Stimulated activated CD4-positive, alpha-beta T cell treated with anti-CD3 and anti-CD28 coated beads, Interleukin-1b, Interleukin-23, amount 100 ng/mL, for 48 hours (primary cell): ENCODE data around the gene IL21R.

Experiments
- DNase-seq: peaks from one replicate; pipeline ENCODE4 v3.0.0-alpha.2; 2020

Gene IL21R

DNA sequence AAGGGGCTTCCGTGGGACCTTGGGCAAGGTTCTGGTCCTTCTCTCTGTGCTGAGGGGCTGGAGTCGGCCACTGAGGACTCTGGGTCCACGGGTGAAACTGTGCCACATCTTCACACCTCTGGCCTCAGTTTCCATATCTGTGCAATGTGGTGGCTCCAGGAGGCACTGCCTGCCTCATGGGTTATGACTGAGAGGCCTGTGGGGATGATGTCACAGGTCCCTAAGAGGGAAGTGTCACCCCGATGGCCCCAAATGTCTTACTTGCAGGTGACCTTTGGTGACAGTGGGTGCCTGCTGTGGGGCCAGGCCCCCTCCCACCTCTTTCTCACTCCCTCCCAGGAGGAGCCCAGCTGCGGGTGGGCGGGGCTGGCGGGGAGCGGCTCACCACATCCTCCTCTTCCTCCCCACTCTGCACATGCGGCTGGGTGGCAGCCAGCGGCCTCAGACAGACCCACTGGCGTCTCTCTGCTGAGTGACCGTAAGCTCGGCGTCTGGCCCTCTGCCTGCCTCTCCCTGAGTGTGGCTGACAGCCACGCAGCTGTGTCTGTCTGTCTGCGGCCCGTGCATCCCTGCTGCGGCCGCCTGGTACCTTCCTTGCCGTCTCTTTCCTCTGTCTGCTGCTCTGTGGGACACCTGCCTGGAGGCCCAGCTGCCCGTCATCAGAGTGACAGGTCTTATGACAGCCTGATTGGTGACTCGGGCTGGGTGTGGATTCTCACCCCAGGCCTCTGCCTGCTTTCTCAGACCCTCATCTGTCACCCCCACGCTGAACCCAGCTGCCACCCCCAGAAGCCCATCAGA is at the start of gene IL21R:
Gene IL21R (plus strand): TSS at position 407 of the 801 bp plus-strand sequence. CDS start 27,898 bp downstream, outside the sequence.
- peak; percentile 92 for DNase-seq

DNA sequence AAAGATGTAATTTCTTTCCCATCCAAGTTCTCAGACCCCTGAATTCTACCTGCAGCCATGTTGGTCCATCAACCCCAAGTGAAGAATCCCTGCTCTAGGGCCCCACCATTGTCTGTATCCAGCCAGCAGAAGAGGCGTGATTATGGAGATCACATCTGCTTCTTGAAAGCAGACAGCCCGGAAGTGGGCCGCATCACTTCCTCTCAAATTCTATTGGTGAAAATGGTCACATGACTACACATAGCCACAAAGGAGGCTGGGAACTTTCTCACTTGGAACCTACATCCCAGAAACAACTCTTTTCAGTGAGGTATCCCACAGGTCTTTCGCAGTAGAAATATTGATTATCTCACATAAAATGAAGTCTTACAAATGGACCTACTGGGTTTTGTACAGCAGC is 48.1 kb upstream of the IL21R start:
- DNase-seq = no peak

DNA sequence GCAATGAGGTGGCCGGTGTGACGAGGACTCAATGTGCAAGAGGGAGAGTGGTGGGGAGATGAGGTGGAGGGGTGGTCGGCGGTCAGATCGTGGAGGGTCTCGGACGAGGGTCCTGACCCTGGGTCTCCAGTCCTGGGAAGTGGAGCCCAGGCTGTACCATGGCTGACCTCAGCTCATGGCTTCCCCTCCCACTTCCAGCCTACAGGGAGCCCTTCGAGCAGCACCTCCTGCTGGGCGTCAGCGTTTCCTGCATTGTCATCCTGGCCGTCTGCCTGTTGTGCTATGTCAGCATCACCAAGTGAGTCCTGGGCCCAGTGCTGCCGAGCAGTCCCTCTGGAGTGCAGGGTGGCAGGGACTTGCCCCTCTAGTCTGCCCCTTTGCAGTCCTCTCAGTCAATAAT is 46.4 kb upstream of the IL21R start:
- peak; percentile 61 for DNase-seq

DNA sequence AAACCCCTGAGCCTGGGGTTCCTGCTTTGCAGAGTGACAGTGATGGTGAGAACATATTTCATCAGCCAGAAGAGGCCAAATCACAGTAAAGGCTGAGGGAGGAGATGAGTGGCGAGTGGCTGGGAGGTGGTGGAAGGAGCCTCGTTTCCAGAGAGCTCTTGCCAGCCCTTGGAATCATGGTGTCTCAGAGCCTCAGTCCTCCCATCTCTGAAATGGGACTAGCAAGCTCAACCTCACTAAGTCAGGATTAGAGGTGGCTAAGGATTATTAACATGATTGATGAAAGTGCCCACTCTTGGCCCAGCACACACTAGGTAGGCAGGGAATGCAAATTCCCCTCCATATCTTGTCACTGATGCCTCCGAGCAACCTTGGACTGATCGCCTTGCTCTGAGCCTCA is 45.2 kb upstream of the IL21R start:
- DNase-seq = no peak

DNA sequence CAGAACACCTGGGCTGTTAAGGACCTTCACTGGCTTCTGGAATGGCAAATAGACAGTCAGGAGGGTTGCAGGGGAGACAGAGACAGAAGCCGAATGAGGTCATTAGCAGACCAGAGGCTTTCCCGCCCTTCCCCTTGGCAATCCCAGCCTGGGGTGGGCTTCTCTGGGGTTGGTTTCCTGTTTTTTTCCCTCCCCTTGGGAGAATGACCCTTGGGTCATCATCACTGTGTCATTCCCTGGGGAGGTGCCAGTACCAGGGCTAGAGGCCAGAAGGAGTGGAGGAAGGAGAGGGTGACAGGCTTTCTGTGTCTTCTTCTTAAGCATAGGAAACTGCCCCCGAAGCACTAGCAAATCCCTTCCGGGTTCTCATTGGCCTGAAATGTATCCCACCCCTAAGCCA is 42.9 kb upstream of the IL21R start:
- DNase-seq = no peak

DNA sequence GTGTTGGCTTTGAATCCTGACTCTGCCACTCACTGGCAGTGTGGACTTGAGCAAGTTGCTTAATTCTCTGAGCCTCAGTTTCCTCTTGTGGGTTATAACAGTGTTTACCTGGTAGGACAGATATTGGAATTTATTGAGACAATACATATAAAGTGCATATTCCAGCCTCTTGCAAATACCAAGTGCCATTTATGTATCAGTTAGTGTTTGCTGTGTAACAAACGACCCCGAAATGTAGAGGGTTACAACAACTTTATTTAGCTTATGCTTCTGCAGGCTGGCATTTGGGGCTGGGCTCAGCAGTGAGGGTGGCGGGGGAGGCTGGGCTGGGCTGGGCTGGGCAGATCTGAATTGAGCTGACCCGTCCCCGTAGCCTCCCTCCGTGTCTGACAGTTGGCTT is 42.4 kb upstream of the IL21R start:
- no peak for DNase-seq

DNA sequence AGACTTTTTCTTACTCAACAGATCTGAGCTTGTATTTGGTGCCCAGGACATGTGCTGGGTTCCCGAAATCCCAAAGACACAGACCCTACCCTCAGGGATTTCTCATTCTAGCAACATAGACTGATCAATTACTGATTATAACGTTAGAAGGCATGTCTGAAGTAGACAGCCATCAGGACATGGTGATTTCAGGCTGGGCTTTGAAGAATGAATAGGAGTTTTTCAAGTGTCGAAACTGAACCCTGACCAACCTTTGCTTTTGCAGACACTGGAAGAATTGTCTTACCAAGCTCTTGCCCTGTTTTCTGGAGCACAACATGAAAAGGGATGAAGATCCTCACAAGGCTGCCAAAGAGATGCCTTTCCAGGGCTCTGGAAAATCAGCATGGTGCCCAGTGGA is 40.0 kb upstream of the IL21R start:
- DNase-seq = no peak

DNA sequence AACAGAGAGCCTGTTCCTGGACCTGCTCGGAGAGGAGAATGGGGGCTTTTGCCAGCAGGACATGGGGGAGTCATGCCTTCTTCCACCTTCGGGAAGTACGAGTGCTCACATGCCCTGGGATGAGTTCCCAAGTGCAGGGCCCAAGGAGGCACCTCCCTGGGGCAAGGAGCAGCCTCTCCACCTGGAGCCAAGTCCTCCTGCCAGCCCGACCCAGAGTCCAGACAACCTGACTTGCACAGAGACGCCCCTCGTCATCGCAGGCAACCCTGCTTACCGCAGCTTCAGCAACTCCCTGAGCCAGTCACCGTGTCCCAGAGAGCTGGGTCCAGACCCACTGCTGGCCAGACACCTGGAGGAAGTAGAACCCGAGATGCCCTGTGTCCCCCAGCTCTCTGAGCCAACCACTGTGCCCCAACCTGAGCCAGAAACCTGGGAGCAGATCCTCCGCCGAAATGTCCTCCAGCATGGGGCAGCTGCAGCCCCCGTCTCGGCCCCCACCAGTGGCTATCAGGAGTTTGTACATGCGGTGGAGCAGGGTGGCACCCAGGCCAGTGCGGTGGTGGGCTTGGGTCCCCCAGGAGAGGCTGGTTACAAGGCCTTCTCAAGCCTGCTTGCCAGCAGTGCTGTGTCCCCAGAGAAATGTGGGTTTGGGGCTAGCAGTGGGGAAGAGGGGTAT is 39.3 kb upstream of the IL21R start:
- DNase-seq = no peak

DNA sequence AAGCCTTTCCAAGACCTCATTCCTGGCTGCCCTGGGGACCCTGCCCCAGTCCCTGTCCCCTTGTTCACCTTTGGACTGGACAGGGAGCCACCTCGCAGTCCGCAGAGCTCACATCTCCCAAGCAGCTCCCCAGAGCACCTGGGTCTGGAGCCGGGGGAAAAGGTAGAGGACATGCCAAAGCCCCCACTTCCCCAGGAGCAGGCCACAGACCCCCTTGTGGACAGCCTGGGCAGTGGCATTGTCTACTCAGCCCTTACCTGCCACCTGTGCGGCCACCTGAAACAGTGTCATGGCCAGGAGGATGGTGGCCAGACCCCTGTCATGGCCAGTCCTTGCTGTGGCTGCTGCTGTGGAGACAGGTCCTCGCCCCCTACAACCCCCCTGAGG is 38.7 kb upstream of the IL21R start:
- no peak for DNase-seq

DNA sequence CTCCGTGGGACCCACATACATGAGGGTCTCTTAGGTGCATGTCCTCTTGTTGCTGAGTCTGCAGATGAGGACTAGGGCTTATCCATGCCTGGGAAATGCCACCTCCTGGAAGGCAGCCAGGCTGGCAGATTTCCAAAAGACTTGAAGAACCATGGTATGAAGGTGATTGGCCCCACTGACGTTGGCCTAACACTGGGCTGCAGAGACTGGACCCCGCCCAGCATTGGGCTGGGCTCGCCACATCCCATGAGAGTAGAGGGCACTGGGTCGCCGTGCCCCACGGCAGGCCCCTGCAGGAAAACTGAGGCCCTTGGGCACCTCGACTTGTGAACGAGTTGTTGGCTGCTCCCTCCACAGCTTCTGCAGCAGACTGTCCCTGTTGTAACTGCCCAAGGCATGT is 38.2 kb upstream of the IL21R start:
- no peak for DNase-seq

DNA sequence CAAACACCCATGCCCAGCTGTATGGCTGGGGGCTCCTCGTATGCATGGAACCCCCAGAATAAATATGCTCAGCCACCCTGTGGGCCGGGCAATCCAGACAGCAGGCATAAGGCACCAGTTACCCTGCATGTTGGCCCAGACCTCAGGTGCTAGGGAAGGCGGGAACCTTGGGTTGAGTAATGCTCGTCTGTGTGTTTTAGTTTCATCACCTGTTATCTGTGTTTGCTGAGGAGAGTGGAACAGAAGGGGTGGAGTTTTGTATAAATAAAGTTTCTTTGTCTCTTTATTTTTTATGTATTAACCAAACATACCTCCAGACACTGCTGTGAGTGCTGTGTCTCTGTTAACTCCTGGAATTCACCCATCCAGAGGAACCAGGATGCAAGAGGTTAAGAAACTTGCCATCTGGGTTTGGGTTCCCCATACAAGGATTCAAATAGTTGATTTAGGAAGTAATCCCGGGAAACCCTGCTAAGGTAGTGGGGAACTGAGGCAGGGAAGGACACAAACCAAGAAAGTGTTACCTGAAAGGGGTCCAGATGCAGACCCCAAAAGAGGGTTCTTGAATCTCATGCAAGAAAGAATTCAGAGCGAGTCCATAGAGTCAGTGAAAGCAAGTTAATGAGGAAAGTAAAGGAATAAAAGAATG is 37.4 kb upstream of the IL21R start:
- DNase-seq = no peak

DNA sequence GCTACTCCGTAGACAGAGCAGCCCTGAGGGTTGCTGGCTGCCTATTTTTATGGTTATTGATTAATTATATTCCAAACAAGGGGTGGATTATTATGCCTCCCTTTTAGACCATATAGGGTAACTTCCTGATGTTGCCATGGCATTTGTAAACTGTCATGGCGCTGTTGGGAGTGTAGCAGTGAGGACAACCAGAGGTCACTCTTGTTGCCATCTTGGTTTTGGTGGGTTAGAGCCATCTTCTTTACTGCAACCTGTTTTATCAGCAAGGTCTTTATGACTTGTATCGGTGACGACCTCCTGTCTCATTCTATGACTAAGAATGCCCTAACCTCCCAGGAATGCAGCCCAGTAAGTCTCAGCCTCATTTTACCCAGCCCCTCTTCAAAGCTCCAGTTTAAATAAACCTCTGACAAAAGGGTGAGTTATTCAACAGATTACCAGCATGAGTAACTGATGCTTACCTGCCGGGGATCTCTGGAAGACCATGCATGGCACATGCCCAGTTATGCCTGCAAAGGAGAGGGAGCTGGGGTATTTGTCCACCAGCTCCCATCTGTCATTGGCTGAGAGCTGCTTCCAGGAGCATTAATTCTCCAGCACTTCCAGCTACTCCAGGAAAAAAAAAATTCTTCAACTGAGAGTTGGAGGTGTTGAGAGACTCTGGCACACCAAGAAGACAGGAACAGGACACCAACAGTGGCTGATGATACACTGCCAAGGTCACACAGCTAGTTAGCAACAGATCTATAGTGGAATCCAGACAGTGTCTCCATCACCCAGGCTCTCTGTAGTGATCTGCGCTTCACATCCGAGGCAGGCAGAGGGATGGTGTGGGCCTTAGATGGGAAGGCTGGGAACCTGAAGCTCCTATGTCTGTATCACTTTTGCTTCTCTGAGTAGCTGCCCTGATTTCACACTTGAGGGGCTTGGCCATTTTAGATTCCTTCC is 36.6 kb upstream of the IL21R start:
- DNase-seq = peak; percentile 48

DNA sequence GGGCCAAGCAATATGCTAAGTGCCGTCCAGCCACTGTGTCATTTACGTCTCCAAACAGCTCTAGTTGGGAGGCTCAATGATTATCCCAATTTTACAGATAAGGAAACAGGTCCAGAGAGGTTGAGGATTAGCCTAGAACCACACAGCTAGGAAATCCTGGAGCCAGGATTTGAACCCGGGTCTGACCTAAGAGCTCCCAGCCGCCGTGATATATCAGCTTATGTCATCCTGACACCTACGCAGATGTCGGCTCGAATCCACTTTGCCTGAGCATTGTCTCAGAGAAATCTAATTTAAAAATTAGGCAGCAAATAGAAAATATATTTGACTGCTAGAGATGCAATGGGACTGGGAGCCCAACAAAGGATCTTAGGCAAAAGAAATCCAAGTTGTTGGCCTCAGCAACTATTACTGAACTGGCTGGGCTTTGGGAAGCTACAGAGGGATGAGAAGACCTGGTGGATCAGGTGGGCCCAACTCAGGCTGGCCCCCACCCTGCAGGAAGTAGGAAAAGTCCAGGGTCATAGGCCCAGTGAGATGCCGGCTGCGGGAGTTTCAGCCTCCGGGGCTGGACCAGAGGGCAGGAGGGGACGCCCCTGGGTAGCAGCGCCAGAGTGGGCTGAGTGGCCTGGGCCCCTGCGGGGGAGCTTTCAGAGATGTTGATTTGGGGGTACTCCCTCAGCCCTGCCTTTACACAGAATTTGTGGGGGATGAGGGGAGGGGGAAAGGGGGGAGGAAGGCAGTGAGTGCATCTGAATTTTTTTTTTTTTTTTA is 35.1 kb upstream of the IL21R start:
- DNase-seq = no peak

DNA sequence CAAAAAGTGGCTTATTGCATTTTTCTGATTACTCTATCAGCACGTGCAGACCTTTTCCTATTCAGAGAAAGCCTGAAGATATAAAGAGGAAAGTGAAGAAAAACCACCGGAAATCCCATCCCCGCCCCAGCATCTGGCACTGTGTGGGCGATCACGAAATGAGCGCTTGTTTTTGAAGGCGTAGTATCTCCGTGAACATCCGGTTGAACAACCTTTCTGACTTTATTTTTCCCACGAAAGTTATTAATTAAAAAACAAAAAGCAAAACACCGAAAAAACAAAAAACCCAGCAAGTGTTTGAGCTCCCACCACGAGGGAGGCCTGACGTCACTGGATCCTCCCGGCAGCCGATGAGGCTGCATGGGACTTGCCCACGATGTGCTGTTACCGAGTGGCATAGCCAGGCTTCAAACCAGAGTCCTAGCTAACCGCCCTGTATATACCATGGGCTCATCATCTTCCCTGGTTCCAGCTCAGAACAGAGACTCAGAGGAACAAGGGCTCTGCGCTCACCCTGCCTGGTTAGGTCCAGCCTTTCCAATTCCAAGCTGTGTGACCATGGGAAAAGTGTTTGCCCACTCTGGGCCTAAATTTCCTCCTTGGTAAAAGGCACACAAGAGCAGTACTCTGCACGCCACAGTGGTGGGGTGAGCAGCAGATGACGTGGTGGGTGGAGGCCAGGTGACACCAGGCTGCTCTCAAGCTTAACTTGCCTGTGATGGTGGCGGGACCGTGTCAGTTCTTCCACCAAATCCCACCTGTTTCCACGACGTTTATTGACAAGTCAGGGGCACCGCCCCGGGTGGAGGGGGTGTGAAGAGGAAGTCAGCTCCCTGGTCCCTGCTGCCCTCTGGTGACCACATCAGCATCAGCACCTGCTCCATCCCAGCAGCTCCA is 34.3 kb upstream of the IL21R start:
- DNase-seq = peak; percentile 94

DNA sequence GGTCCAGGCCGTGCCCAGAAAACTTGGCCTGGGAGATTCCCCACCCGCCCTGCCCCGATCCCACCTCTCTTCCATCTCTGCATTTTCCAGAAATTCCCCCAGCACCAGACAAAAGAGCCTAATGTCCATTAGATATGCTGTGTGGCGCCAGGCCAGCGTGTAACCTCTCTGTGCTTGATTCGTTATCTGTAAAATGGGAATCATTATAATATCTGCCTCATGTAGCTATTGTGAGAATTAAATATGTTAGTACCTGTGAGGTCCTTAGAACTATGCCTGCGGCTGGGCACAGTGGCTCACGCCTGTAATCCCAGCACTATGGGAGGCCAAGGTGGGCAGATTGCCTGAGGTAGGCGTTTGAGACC is 33.6 kb upstream of the IL21R start:
- DNase-seq = no peak

DNA sequence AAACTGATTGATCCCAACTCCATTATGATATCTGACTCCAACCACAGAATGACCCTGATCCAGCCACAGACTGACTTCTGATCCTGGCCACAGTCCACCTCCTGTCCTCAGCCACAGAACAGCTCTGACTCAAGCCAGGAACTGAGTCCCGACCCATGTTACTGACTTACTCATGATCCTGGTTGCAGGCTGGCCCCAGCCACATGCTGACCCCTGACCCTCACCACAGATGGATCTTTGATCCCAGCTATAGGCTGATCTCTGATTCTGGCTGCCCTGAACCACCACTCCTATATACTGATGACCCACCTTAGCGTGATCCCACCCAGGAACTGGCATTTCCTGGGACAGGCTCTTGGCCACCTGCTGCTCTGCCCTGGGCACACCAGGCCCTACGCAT is 32.2 kb upstream of the IL21R start:
- DNase-seq = no peak

DNA sequence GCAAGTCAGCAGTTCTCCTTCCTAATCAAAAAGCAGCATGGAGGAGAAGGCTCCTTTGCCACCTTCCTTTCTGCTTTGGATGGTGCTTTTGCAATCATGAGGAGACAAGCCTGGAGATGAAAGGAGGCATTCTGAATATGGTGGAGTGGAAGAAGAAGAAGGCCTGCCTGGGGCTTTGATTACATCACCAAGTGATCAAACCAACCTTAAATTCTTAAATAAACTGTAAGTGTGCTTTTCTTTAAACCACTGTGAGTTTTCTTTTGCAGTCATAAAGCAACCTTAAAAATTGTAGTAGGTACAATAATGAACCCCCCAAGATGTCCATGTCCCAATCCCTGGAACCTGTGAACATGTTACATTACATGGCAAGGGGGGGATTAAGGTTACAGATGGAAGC is 31.7 kb upstream of the IL21R start:
- no peak for DNase-seq

DNA sequence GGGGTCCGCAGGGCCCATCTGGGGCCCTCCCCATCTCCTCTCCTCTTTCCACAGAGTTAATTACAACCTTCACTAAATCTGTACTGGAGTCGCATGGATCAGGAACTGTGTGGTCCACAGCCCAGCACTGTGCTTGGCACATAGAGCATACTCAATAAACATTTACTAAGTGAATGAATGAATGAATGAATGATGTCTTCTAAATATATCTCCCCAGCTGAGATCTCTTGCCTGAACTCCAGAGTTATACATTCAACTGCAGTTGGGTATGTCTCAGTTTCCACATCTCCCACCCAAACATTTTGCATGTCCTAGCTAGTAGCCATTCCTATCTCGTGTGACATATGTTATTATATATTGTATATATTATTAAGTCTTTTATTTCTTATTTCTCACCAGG is 28.7 kb upstream of the IL21R start:
- no peak for DNase-seq

DNA sequence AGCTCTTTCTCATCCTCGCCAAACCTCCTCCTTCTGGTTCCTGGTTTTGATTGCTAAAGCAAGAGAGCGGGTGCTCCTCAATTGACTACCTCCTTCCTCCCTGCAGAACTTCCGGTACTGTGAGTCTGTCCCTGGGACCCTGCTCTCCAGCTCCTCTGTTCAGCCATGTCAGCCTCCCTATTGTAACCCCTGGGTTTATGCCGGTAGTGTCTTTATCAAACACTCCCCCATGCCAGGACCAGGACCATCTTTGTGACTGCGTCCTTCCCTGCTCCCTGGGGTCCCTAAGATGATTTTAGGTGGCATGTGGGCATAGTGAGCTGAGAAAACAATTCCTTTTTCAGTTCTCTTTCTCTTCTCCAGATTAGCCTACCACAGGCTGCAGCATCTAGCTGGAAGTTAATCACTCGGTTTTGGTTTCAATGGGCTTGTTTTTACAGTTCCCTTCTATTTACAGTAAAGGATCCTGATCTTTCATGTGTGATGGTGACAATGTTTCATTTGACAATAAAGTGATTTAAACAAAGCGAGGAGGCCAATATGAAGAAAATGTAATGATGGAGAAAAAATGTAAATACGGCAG is 27.7 kb upstream of the IL21R start:
- DNase-seq = no peak

DNA sequence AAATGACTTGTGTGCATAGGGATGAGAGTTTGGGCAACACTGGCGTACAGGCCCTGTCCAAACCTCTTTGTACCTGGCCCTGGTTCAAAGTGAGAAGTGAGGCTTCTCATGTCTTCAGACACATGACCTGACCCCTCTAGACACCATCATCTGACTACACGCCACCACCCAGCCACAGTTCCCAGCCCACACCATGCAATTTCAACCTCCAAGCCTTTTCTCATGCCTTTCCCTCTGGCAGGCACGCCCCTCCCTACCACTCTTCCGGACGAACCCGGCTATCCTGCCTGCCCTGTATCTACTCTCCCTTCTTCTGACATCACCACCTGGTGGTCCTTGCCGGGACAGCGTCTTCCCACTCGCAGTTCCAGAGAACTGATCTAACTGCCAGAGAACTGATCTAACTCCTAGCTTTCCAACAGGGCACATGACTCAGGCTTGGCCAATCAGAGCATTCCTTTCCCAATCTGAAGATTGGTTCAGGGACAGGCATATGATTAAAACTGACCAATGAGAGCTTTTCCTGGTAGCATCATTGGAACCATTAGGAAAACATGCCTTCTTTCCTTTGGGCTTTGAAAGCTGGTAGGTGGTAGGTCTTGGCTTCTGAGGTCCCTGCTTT is 27.1 kb upstream of the IL21R start:
- DNase-seq = peak; percentile 82
